ENCODE measurements around the gene NLRC4. TPM values are rescaled to one million over a fixed set of nuclear protein-coding genes. Genes with fewer than 3 reads are reported as not detected.
"Not testable (repeated sequence)": the region's sequence is repeated elsewhere in the genome, so short reads cannot be mapped to it uniquely, and the experiment has no call there.

NLRC4 gene
- total and polyA plus RNA-seq, 8 donors = 0.13 to 1.9 (median 0.34) TPM

- no peak for DNase-seq
- 83 to 90% methylated on average over 7 of the region's 7 CpGs for WGBS, 2 donors
- no peak for ATAC-seq
- Histone ChIP-seq H3K4me3 (no peak overlapping the region), H3K4me1 (no peaks in the 10 kb centered on the region), H3K27me3 (no peaks in the 10 kb centered on the region), H3K9me3 (no peaks in the 10 kb centered on the region), H3K36me3 (no peaks in the 10 kb centered on the region), H3K27ac (no peak overlapping the region)
- no peak for TF ChIP-seq CTCF (IDR thresholded peaks at IDR 0.05)
- FAIRE-seq = no peak
- intact Hi-C loops (cut with DNase I) = no loop called here
These were observed 53.8 kb downstream of the NLRC4 start for GRCh38 chr2:32210767-32211408.

- H3K27ac ChIP-seq; DNase-seq; intact Hi-C loops (cut with DNase I); H3K27me3 ChIP-seq; FAIRE-seq; H3K4me1 ChIP-seq; H3K9me3 ChIP-seq; H3K4me3 ChIP-seq; ATAC-seq; H3K36me3 ChIP-seq: not testable (repeated sequence)
- WGBS, 2 donors = 95 to 99% methylated on average over 3 of the region's 3 CpGs
These were observed 61.3 kb downstream of the NLRC4 start for GRCh38 chr2:32203428-32203827.

- no peak for TF ChIP-seq CTCF (IDR thresholded peaks at IDR 0.05)
- Histone ChIP-seq H3K4me1 (no peaks in the 10 kb centered on the region), H3K4me3 (no peak overlapping the region), H3K9me3 (no peaks in the 10 kb centered on the region), H3K27ac (no peak overlapping the region), H3K36me3 (peaks cover 0 to 17% (median 0%) of the 10 kb centered on the region in 3 donors), H3K27me3 (no peaks in the 10 kb centered on the region)
- DNase-seq (no peak), ATAC-seq (no peak), FAIRE-seq (no peak)
- intact Hi-C loops (cut with DNase I) = no loop called here
- 74 to 81% methylated on average over 1 of the region's 1 CpG for WGBS, 2 donors
These were observed 63.9 kb downstream of the NLRC4 start for GRCh38 chr2:32200814-32201213.

GRCh38 chr2:32192418-32192817 is 72.3 kb downstream of the NLRC4 start:
- Histone ChIP-seq H3K9me3 (no peaks in the 10 kb centered on the region), H3K36me3 (peaks cover 0 to 10% (median 0%) of the 10 kb centered on the region in 3 donors), H3K4me1 (no peaks in the 10 kb centered on the region), H3K4me3 (no peak overlapping the region), H3K27me3 (no peaks in the 10 kb centered on the region), H3K27ac (no peak overlapping the region)
- no peak for TF ChIP-seq CTCF (IDR thresholded peaks at IDR 0.05)
- intact Hi-C loops (cut with DNase I) = no loop called here
- WGBS, 2 donors = 85 to 95% methylated on average over 1 of the region's 1 CpG
- DNase-seq = no peak
- ATAC-seq = no peak
- FAIRE-seq = no peak

GRCh38 chr2:32189011-32189410 is 75.7 kb downstream of the NLRC4 start:
- FAIRE-seq (no peak), ATAC-seq (no peak), DNase-seq (no peak)
- H3K27ac ChIP-seq = no peak overlapping the region
- no peak for TF ChIP-seq CTCF (IDR thresholded peaks at IDR 0.05)
- intact Hi-C loops (cut with DNase I) = no loop called here
- H3K9me3 ChIP-seq = no peaks in the 10 kb centered on the region
- H3K27me3 ChIP-seq = no peaks in the 10 kb centered on the region
- peaks cover 0 to 23% (median 0%) of the 10 kb centered on the region in 3 donors for H3K36me3 ChIP-seq
- H3K4me3 ChIP-seq = no peak overlapping the region
- WGBS, 2 donors = 80 to 82% methylated on average over 6 of the region's 6 CpGs
- H3K4me1 ChIP-seq = no peaks in the 10 kb centered on the region

All from pancreas (tissue), 10 donors.